ENCODE data around the gene TTC6. TPM values are rescaled to one million over a fixed set of nuclear protein-coding genes. Genes with fewer than 3 reads are reported as not detected.

The TTC6 gene
- total and polyA plus RNA-seq, 4 donors: 0.50 to 34.4 (median 5.0) TPM

- H3K27ac ChIP-seq (ENCODE audit: low read depth in 1 of 2, low read length in 1 of 2): no peak overlapping the region
- ATAC-seq (ENCODE audit: insufficient read depth, low FRiP score) (no peak), DNase-seq (peak; percentile 39 to 53 (median 49))
- WGBS, 2 donors: 67 to 78% methylated on average over 1 of the region's 1 CpG
- peaks cover 0 to 4% (median 0%) of the 10 kb centered on the region in 4 donors for H3K9me3 ChIP-seq (ENCODE audit: control insufficient read depth in 4 of 4, insufficient read depth in 3 of 4, low read length in 3 of 4)
- no peak overlapping the region for H3K9ac ChIP-seq (ENCODE audit: insufficient read depth in 1 of 2, low read length in 2 of 2)
- no peak overlapping the region for H3K4me3 ChIP-seq
- no peaks in the 10 kb centered on the region for H3K36me3 ChIP-seq (ENCODE audit: control insufficient read depth in 4 of 4, insufficient read depth in 4 of 4, low read length in 4 of 4)
- TF ChIP-seq CTCF (IDR thresholded peaks at IDR 0.05; ENCODE audit: control extremely low read depth, extremely low read depth): no peak
- H3K27me3 ChIP-seq (ENCODE audit: control insufficient read depth in 3 of 3, insufficient read depth in 3 of 3, low read length in 2 of 3): peaks cover 0 to 4% (median 0%) of the 10 kb centered on the region in 3 donors
- peaks cover 0 to 3% (median 0%) of the 10 kb centered on the region in 5 donors for H3K4me1 ChIP-seq (ENCODE audit: control insufficient read depth in 5 of 5, insufficient read depth in 5 of 5, low read length in 5 of 5)
Observed at GRCh38 chr14:37623426-37623951, 28.1 kb downstream of the TTC6 start.

GRCh38 chr14:37623971-37624370 lies 28.5 kb downstream of the TTC6 start:
- Histone ChIP-seq H3K9ac (ENCODE audit: insufficient read depth in 1 of 2, low read length in 2 of 2) (no peak overlapping the region), H3K9me3 (ENCODE audit: control insufficient read depth in 4 of 4, insufficient read depth in 3 of 4, low read length in 3 of 4) (peaks cover 0 to 4% (median 0%) of the 10 kb centered on the region in 4 donors), H3K4me1 (ENCODE audit: control insufficient read depth in 5 of 5, insufficient read depth in 5 of 5, low read length in 5 of 5) (peaks cover 0 to 3% (median 0%) of the 10 kb centered on the region in 5 donors), H3K27ac (ENCODE audit: low read depth in 1 of 2, low read length in 1 of 2) (no peak overlapping the region), H3K27me3 (ENCODE audit: control insufficient read depth in 3 of 3, insufficient read depth in 3 of 3, low read length in 2 of 3) (peaks cover 0 to 4% (median 0%) of the 10 kb centered on the region in 3 donors), H3K36me3 (ENCODE audit: control insufficient read depth in 4 of 4, insufficient read depth in 4 of 4, low read length in 4 of 4) (no peaks in the 10 kb centered on the region), H3K4me3 (no peak overlapping the region)
- WGBS, 2 donors: 92 to 96% methylated on average over 1 of the region's 1 CpG
- DNase-seq (no peak), ATAC-seq (ENCODE audit: insufficient read depth, low FRiP score) (no peak)
- no peak for TF ChIP-seq CTCF (IDR thresholded peaks at IDR 0.05; ENCODE audit: control extremely low read depth, extremely low read depth)

- TF ChIP-seq CTCF (IDR thresholded peaks at IDR 0.05; ENCODE audit: control extremely low read depth, extremely low read depth): no peak
- Histone ChIP-seq H3K9me3 (ENCODE audit: control insufficient read depth in 4 of 4, insufficient read depth in 3 of 4, low read length in 3 of 4) (peaks cover 0 to 5% (median 3%) of the 10 kb centered on the region in 4 donors), H3K4me1 (ENCODE audit: control insufficient read depth in 5 of 5, insufficient read depth in 5 of 5, low read length in 5 of 5) (peaks cover 0 to 3% (median 0%) of the 10 kb centered on the region in 5 donors), H3K9ac (ENCODE audit: insufficient read depth in 1 of 2, low read length in 2 of 2) (no peak overlapping the region), H3K4me3 (no peak overlapping the region), H3K27ac (ENCODE audit: low read depth in 1 of 2, low read length in 1 of 2) (no peak overlapping the region), H3K27me3 (ENCODE audit: control insufficient read depth in 3 of 3, insufficient read depth in 3 of 3, low read length in 2 of 3) (peaks cover 0 to 4% (median 0%) of the 10 kb centered on the region in 3 donors), H3K36me3 (ENCODE audit: control insufficient read depth in 4 of 4, insufficient read depth in 4 of 4, low read length in 4 of 4) (no peaks in the 10 kb centered on the region)
- ATAC-seq (ENCODE audit: insufficient read depth, low FRiP score) (no peak), DNase-seq (no peak)
- WGBS, 2 donors: 79 to 81% methylated on average over 9 of the region's 9 CpGs
Observed at GRCh38 chr14:37625597-37626595, 30.5 kb downstream of the TTC6 start.

All from lung (tissue), 12 donors.